Measurements from ENCODE around the gene LMX1B.

The LMX1B gene

GRCh38 chr9:126663661-126664072, 49.9 kb downstream of the LMX1B start:
- no peak overlapping the region for H3K27ac ChIP-seq
- H3K27me3 ChIP-seq, result peaks cover 74% of the 10 kb centered on the region
- H3K36me3 ChIP-seq, result no peaks in the 10 kb centered on the region
- no peaks in the 10 kb centered on the region for H3K4me1 ChIP-seq (ENCODE audit: control insufficient read depth in 1 of 2, insufficient read depth in 1 of 2, low read depth in 1 of 2, low read length in 1 of 2)
- no peak overlapping the region for H3K4me3 ChIP-seq (ENCODE audit: low read depth in 1 of 2, low read length in 1 of 2)
- no peak for TF ChIP-seq CTCF (IDR thresholded peaks at IDR 0.05)
- no peaks in the 10 kb centered on the region for H3K9me3 ChIP-seq

- Histone ChIP-seq H3K9me3 (no peaks in the 10 kb centered on the region), H3K27me3 (peaks cover 84% of the 10 kb centered on the region), H3K4me1 (ENCODE audit: control insufficient read depth in 1 of 2, insufficient read depth in 1 of 2, low read depth in 1 of 2, low read length in 1 of 2) (no peaks in the 10 kb centered on the region), H3K4me3 (ENCODE audit: low read depth in 1 of 2, low read length in 1 of 2) (no peak overlapping the region), H3K27ac (no peak overlapping the region), H3K36me3 (no peaks in the 10 kb centered on the region)
- no peak for TF ChIP-seq CTCF (IDR thresholded peaks at IDR 0.05)
These were observed 51.3 kb downstream of the LMX1B start for GRCh38 chr9:126664900-126665643.

- H3K4me3 ChIP-seq (ENCODE audit: low read depth in 1 of 2, low read length in 1 of 2), result no peak overlapping the region
- no peak overlapping the region for H3K27ac ChIP-seq
- no peak for TF ChIP-seq CTCF (IDR thresholded peaks at IDR 0.05)
- no peaks in the 10 kb centered on the region for H3K36me3 ChIP-seq
- H3K4me1 ChIP-seq (ENCODE audit: control insufficient read depth in 1 of 2, insufficient read depth in 1 of 2, low read depth in 1 of 2, low read length in 1 of 2), result no peaks in the 10 kb centered on the region
- H3K27me3 ChIP-seq, result peaks cover 84% of the 10 kb centered on the region
- H3K9me3 ChIP-seq, result no peaks in the 10 kb centered on the region
These were observed 51.9 kb downstream of the LMX1B start for GRCh38 chr9:126665644-126666035.

GRCh38 chr9:126666155-126666803, 52.6 kb downstream of the LMX1B start:
- peaks cover 88% of the 10 kb centered on the region for H3K27me3 ChIP-seq
- H3K36me3 ChIP-seq, result no peaks in the 10 kb centered on the region
- TF ChIP-seq CTCF (IDR thresholded peaks at IDR 0.05), result no peak
- no peak overlapping the region for H3K4me3 ChIP-seq (ENCODE audit: low read depth in 1 of 2, low read length in 1 of 2)
- H3K27ac ChIP-seq, result no peak overlapping the region
- no peaks in the 10 kb centered on the region for H3K4me1 ChIP-seq (ENCODE audit: control insufficient read depth in 1 of 2, insufficient read depth in 1 of 2, low read depth in 1 of 2, low read length in 1 of 2)
- no peaks in the 10 kb centered on the region for H3K9me3 ChIP-seq

GRCh38 chr9:126667190-126668055, 53.7 kb downstream of the LMX1B start:
- H3K27ac ChIP-seq, result no peak overlapping the region
- H3K36me3 ChIP-seq, result no peaks in the 10 kb centered on the region
- H3K27me3 ChIP-seq, result peaks cover 98% of the 10 kb centered on the region
- no peaks in the 10 kb centered on the region for H3K9me3 ChIP-seq
- no peak for TF ChIP-seq CTCF (IDR thresholded peaks at IDR 0.05)
- H3K4me1 ChIP-seq (ENCODE audit: control insufficient read depth in 1 of 2, insufficient read depth in 1 of 2, low read depth in 1 of 2, low read length in 1 of 2), result no peaks in the 10 kb centered on the region
- H3K4me3 ChIP-seq (ENCODE audit: low read depth in 1 of 2, low read length in 1 of 2), result no peak overlapping the region
